GM21737 (cell line): ENCODE data around the gene CSNK1D.
A peak's percentile ranks its signal among the peaks of the same experiment; 100 is the strongest.
"Not testable (repeated sequence)": the region's sequence is repeated elsewhere in the genome, so short reads cannot be mapped to it uniquely, and the experiment has no call there.

Experiments
- ATAC-seq: cut with Tn5 transposase; IDR thresholded peaks from one replicate; pipeline ENCODE4 v1.9.1; 2021; ENCODE audit warnings: mild to moderate bottlenecking, moderate library complexity; ENCODE audit not compliant: unreplicated experiment

Gene CSNK1D

GRCh38 chr17:82217120-82217529, 56.4 kb downstream of the CSNK1D start:
- ATAC-seq: no peak

GRCh38 chr17:82216301-82217119, 57.0 kb downstream of the CSNK1D start:
- no peak for ATAC-seq

- ATAC-seq: no peak
These were observed 57.6 kb downstream of the CSNK1D start for GRCh38 chr17:82215972-82216300.

GRCh38 chr17:82215095-82215971, 58.2 kb downstream of the CSNK1D start:
- no peak for ATAC-seq

GRCh38 chr17:82214012-82214628, 59.4 kb downstream of the CSNK1D start:
- ATAC-seq: no peak

- no peak for ATAC-seq
These were observed 60.1 kb downstream of the CSNK1D start for GRCh38 chr17:82213251-82214011.

- ATAC-seq: peak; percentile 67
These were observed 60.9 kb downstream of the CSNK1D start, which contains the start of gene CCDC57 for GRCh38 chr17:82212331-82213250. TSS of gene CCDC57 (minus strand) at chr17:82212842. CDS start at chr17:82201944, 10,898 bp downstream.

GRCh38 chr17:82210655-82211054, 62.8 kb downstream of the CSNK1D start:
- ATAC-seq: not testable (repeated sequence)

GRCh38 chr17:82205720-82206508, 67.6 kb downstream of the CSNK1D start:
- peak; percentile 77 for ATAC-seq

GRCh38 chr17:82204831-82205719, 68.4 kb downstream of the CSNK1D start:
- no peak for ATAC-seq

- no peak for ATAC-seq
These were observed 69.6 kb downstream of the CSNK1D start for GRCh38 chr17:82203920-82204319.

- ATAC-seq: no peak
These were observed 70.5 kb downstream of the CSNK1D start for GRCh38 chr17:82202981-82203380.

GRCh38 chr17:82201498-82201910, 72.0 kb downstream of the CSNK1D start:
- ATAC-seq: no peak

- no peak for ATAC-seq
These were observed 72.6 kb downstream of the CSNK1D start for GRCh38 chr17:82200743-82201497.

- no peak for ATAC-seq
These were observed 73.4 kb downstream of the CSNK1D start for GRCh38 chr17:82200135-82200534.

GRCh38 chr17:82199496-82199895, 74.0 kb downstream of the CSNK1D start:
- no peak for ATAC-seq

- ATAC-seq: no peak
These were observed 75.4 kb downstream of the CSNK1D start for GRCh38 chr17:82198092-82198491.
